ENCODE results near the gene UBR3.

Gene UBR3

GRCh38 chr2:170002096-170002495, 174.8 kb downstream of the UBR3 start:
- DNase-seq (ENCODE audit: low read depth in 2 of 2), result no peak

- no peak for DNase-seq (ENCODE audit: low read depth in 2 of 2)
Observed at GRCh38 chr2:170005702-170006101, 178.4 kb downstream of the UBR3 start.

GRCh38 chr2:170006587-170007325, 179.5 kb downstream of the UBR3 start:
- DNase-seq (ENCODE audit: low read depth in 2 of 2), result no peak

GRCh38 chr2:170009209-170009608, 182.0 kb downstream of the UBR3 start:
- no peak for DNase-seq (ENCODE audit: low read depth in 2 of 2)

GRCh38 chr2:170012773-170013172, 185.5 kb downstream of the UBR3 start:
- DNase-seq (ENCODE audit: low read depth in 2 of 2), result no peak

GRCh38 chr2:170013802-170014551, 186.7 kb downstream of the UBR3 start:
- no peak for DNase-seq (ENCODE audit: low read depth in 2 of 2)

- no peak for DNase-seq (ENCODE audit: low read depth in 2 of 2)
Observed at GRCh38 chr2:170014769-170015168, 187.5 kb downstream of the UBR3 start.

- DNase-seq (ENCODE audit: low read depth in 2 of 2), result no peak
Observed at GRCh38 chr2:170017860-170018532, 190.7 kb downstream of the UBR3 start.

- no peak for DNase-seq (ENCODE audit: low read depth in 2 of 2)
Observed at GRCh38 chr2:170019060-170019805, 192.0 kb downstream of the UBR3 start.

GRCh38 chr2:170020777-170021176, 193.5 kb downstream of the UBR3 start:
- no peak for DNase-seq (ENCODE audit: low read depth in 2 of 2)

GRCh38 chr2:170022692-170023091, 195.4 kb downstream of the UBR3 start:
- DNase-seq (ENCODE audit: low read depth in 2 of 2), result no peak

- DNase-seq (ENCODE audit: low read depth in 2 of 2), result no peak
Observed at GRCh38 chr2:170024721-170025120, 197.5 kb downstream of the UBR3 start.

- DNase-seq (ENCODE audit: low read depth in 2 of 2), result no peak
Observed at GRCh38 chr2:170025223-170025622, 198.0 kb downstream of the UBR3 start.

GRCh38 chr2:170026361-170026760, 199.1 kb downstream of the UBR3 start:
- no peak for DNase-seq (ENCODE audit: low read depth in 2 of 2)

- DNase-seq (ENCODE audit: low read depth in 2 of 2), result no peak
Observed at GRCh38 chr2:170029551-170029950, 202.3 kb downstream of the UBR3 start.

GRCh38 chr2:170030040-170030439, 202.8 kb downstream of the UBR3 start:
- no peak for DNase-seq (ENCODE audit: low read depth in 2 of 2)

- no peak for DNase-seq (ENCODE audit: low read depth in 2 of 2)
Observed at GRCh38 chr2:170031288-170031687, 204.0 kb downstream of the UBR3 start.

- DNase-seq (ENCODE audit: low read depth in 2 of 2), result no peak
Observed at GRCh38 chr2:170034596-170034995, 207.3 kb downstream of the UBR3 start.

- no peak for DNase-seq (ENCODE audit: low read depth in 2 of 2)
Observed at GRCh38 chr2:170038734-170039133, 211.5 kb downstream of the UBR3 start.

- no peak for DNase-seq (ENCODE audit: low read depth in 2 of 2)
Observed at GRCh38 chr2:170039401-170040172, 212.3 kb downstream of the UBR3 start.

Measured in stimulated activated CD4-positive, alpha-beta T cell treated with anti-CD3 and anti-CD28 coated beads, Interleukin-15, amount 100 ng/mL, for 48 hours (primary cell).